CD14-positive monocyte (primary cell): ENCODE measurements around the gene ELFN1. TPM values are rescaled to one million over a fixed set of nuclear protein-coding genes. Genes with fewer than 3 reads are reported as not detected.

Experiments
- DNase-seq, 3 donors: peaks; one replicate each; pipeline ENCODE4 v3.0.0-alpha.2; 2011 to 2022
- H2AFZ ChIP-seq: 2 replicates; pipeline ENCODE4 v1.6.0; 2012; ENCODE audit warnings: mild to moderate bottlenecking, low read depth, low read length, inconsistent platforms; ENCODE audit not compliant: insufficient read depth, poor library complexity, severe bottlenecking
- H3K27ac ChIP-seq, 2 donors: 1 replicate in 1 of 2; 2 replicates in 1 of 2; pipeline ENCODE4 v1.5.1; 2012 to 2013; ENCODE audit warnings: low read length in 2 of 2, control low read depth in 1 of 2, inconsistent platforms in 1 of 2, low read depth in 1 of 2, mild to moderate bottlenecking in 1 of 2
- H3K27me3 ChIP-seq, 2 donors: one replicate each; pipeline versions ENCODE4 v1.6.0 to v1.6.1; 2011 to 2013; ENCODE audit warnings: low read length in 2 of 2; ENCODE audit not compliant: control insufficient read depth in 2 of 2, insufficient read depth in 2 of 2
- H3K36me3 ChIP-seq, 2 donors: replicated peaks in 1 of 2; 1 replicate in 1 of 2; 2 replicates in 1 of 2; pipeline versions ENCODE4 v1.5.1 to v1.6.1; 2012 to 2013; ENCODE audit warnings: low read length in 2 of 2, control low read depth in 1 of 2, inconsistent platforms in 1 of 2, mild to moderate bottlenecking in 1 of 2; ENCODE audit not compliant: insufficient read depth in 2 of 2, control insufficient read depth in 1 of 2
- H3K4me1 ChIP-seq, 2 donors: 1 replicate in 1 of 2; 2 replicates in 1 of 2; pipeline versions ENCODE4 v1.5.1 to v1.6.1; 2012 to 2013; ENCODE audit warnings: low read length in 2 of 2, control low read depth in 1 of 2, inconsistent platforms in 1 of 2, mild to moderate bottlenecking in 1 of 2, moderate library complexity in 1 of 2; ENCODE audit not compliant: insufficient read depth in 2 of 2, control insufficient read depth in 1 of 2
- H3K4me2 ChIP-seq: replicated peaks from 2 replicates; pipeline ENCODE3; 2012; ENCODE audit warnings: low read length, moderate library complexity, mild to moderate bottlenecking; ENCODE audit not compliant: poor library complexity, severe bottlenecking; ENCODE audit errors: extremely low read depth
- H3K4me3 ChIP-seq, 3 experiments: fragments of 200-600 bp in 1 of 3; sonication (generic) in 1 of 3; replicated peaks in 1 of 3; 1 replicate in 2 of 3; 2 replicates in 1 of 3; pipeline ENCODE4 v1.5.1; 2011 to 2013; ENCODE audit warnings: low read length in 3 of 3, mild to moderate bottlenecking in 3 of 3, control low read depth in 2 of 3, low read depth in 2 of 3, inconsistent platforms in 1 of 3, moderate library complexity in 1 of 3
- H3K79me2 ChIP-seq: 2 replicates; pipeline ENCODE4 v1.6.0; 2012; ENCODE audit warnings: mild to moderate bottlenecking, control low read depth, inconsistent platforms, low read length, moderate library complexity; ENCODE audit not compliant: insufficient read depth
- H3K9ac ChIP-seq: 2 replicates; pipeline ENCODE4 v1.6.0; 2017; ENCODE audit warnings: low read length, mild to moderate bottlenecking; ENCODE audit not compliant: insufficient read depth, poor library complexity, severe bottlenecking
- H3K9me3 ChIP-seq, 2 donors: replicated peaks in 1 of 2; 1 replicate in 1 of 2; 2 replicates in 1 of 2; pipeline versions ENCODE4 v1.5.1 to v1.6.1; 2012 to 2013; ENCODE audit warnings: low read length in 2 of 2, control low read depth in 1 of 2; ENCODE audit not compliant: control insufficient read depth in 1 of 2, insufficient read depth in 1 of 2
- H4K20me1 ChIP-seq: 2 replicates; pipeline ENCODE4 v1.6.0; 2012; ENCODE audit warnings: mild to moderate bottlenecking, low read length, control low read depth, moderate library complexity; ENCODE audit not compliant: insufficient read depth
- H3K27ac Mint-ChIP-seq, 7 donors: one replicate each; pipeline ENCODE4 v1.8.0; 2020; ENCODE audit warnings: mild to moderate bottlenecking in 7 of 7, mixed read lengths in 7 of 7, moderate library complexity in 6 of 7, inconsistent platforms in 2 of 7
- H3K27me3 Mint-ChIP-seq, 3 donors: one replicate each; pipeline ENCODE4 v1.8.0; 2021 to 2022; ENCODE audit warnings: low read depth in 3 of 3, mild to moderate bottlenecking in 3 of 3, mixed read lengths in 3 of 3, moderate library complexity in 3 of 3, inconsistent platforms in 1 of 3
- H3K36me3 Mint-ChIP-seq, 2 donors: one replicate each; pipeline ENCODE4 v1.8.0; 2020; ENCODE audit warnings: mixed read lengths in 2 of 2, inconsistent platforms in 1 of 2, mild to moderate bottlenecking in 1 of 2
- H3K4me1 Mint-ChIP-seq: one replicate; pipeline ENCODE4 v1.8.0; 2020; ENCODE audit warnings: mild to moderate bottlenecking, mixed read lengths
- H3K4me3 Mint-ChIP-seq, 2 donors: one replicate each; pipeline ENCODE4 v1.8.0; 2020; ENCODE audit warnings: mild to moderate bottlenecking in 2 of 2, mixed read lengths in 2 of 2, moderate library complexity in 1 of 2
- H3K9me3 Mint-ChIP-seq, 7 donors: one replicate each; pipeline ENCODE4 v1.8.0; 2020 to 2022; ENCODE audit warnings: mixed read lengths in 7 of 7, mild to moderate bottlenecking in 6 of 7, moderate library complexity in 6 of 7, inconsistent platforms in 2 of 7
- CTCF ChIP-seq: fragments of 200-600 bp; IDR thresholded peaks from one replicate; pipeline ENCODE4 v1.8.0; 2022; ENCODE audit warnings: antibody characterized with exemption, mild to moderate bottlenecking
- WGBS: methylation state at CpG from one replicate; pipeline ENCODE4 v1.1.5; 2013; ENCODE audit warnings: missing lambda C conversion rate; ENCODE audit not compliant: insufficient coverage; 5-methylcytosine and 5-hydroxymethylcytosine counted together
- intact Hi-C, 2 donors: fragments of 100-400 bp; cut with micrococcal nuclease; formaldehyde crosslinking; loops; one replicate each; pipeline versions ENCODE4 v1.15.0 to v1.15.1; 2023
- polyA plus RNA-seq, 3 donors: library from polyadenylated mRNA; depleted of rRNA in 1 of 3; unstranded in 2 of 3; stranded (reverse) in 1 of 3; fragments of 300-500 nt in 2 of 3; fragments of >200 nt in 1 of 3; fragmentation: Illumina TruSeq in 2 of 3; gene quantifications; 1 replicate in 2 of 3; 2 replicates in 1 of 3; pipeline ENCODE4 v1.2.3, GENCODE V29; 2012 to 2021

ELFN1 gene
- polyA plus RNA-seq, 3 donors: not detected

GRCh38 chr7:1689311-1689710 lies 19.2 kb downstream of the ELFN1 start:
- peaks cover 2 to 6% (median 5%) of the 10 kb centered on the region in 3 donors for H3K27me3 Mint-ChIP-seq
- no peak overlapping the region for H3K4me3 ChIP-seq
- H3K4me1 Mint-ChIP-seq: no peaks in the 10 kb centered on the region
- H3K4me2 ChIP-seq: no peak overlapping the region
- peaks cover 0 to 1% of the 10 kb centered on the region in 2 donors for H3K9me3 ChIP-seq
- H3K27ac ChIP-seq: no peak overlapping the region
- no peaks in the 10 kb centered on the region for H3K36me3 Mint-ChIP-seq
- H3K27ac Mint-ChIP-seq: no peak overlapping the region
- H3K79me2 ChIP-seq: no peaks in the 10 kb centered on the region
- H4K20me1 ChIP-seq: no peaks in the 10 kb centered on the region
- no peak for DNase-seq
- H3K36me3 ChIP-seq: no peaks in the 10 kb centered on the region
- H3K27me3 ChIP-seq: peaks cover under 1 to 2% of the 10 kb centered on the region in 2 donors
- no peak for TF ChIP-seq CTCF
- no peaks in the 10 kb centered on the region for H3K4me1 ChIP-seq
- intact Hi-C loops: no loop called here
- 92% methylated on average over 3 of the region's 3 CpGs for WGBS
- H3K9me3 Mint-ChIP-seq: peaks cover 5 to 23% (median 9%) of the 10 kb centered on the region in 7 donors
- no peak overlapping the region for H3K4me3 Mint-ChIP-seq
- H2AFZ ChIP-seq: no peak overlapping the region
- no peak overlapping the region for H3K9ac ChIP-seq

DNA sequence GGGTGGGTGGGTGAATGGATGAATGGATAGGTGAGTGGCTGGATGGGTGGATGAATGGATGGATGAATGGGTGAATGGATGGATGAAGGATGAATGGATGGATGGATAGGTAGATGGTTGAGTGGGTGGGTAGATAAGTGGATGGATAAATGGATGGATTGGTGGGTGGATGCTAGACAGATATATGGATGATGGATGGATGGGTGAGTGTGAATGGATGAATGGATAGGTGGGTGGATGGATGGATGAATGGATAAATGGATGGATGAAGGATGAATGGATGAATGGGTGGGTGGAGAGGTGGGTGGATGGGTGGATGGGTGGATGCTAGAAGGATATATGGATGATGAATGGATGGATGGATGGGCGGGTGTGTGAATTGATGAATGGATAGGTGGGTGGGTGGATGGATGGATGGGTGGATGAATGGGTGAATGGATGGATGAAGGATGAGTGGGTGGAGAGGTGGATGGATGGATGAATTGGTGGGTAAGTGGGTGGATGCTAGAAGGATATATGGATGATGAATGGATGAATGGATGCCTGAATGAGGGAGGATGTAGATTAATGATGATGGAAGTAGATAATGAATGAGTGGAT lies 20.4 kb downstream of the ELFN1 start:
- no peaks in the 10 kb centered on the region for H3K79me2 ChIP-seq
- TF ChIP-seq CTCF: no peak
- no peaks in the 10 kb centered on the region for H3K36me3 Mint-ChIP-seq
- H4K20me1 ChIP-seq: no peaks in the 10 kb centered on the region
- H3K4me1 Mint-ChIP-seq: no peaks in the 10 kb centered on the region
- no peak overlapping the region for H2AFZ ChIP-seq
- H3K27me3 ChIP-seq: peaks cover 0 to 2% of the 10 kb centered on the region in 2 donors
- peak overlapping the region in 1 of 2 donors; percentile 6 for H3K4me3 Mint-ChIP-seq
- no peaks in the 10 kb centered on the region for H3K9me3 ChIP-seq
- H3K4me1 ChIP-seq: no peaks in the 10 kb centered on the region
- H3K36me3 ChIP-seq: no peaks in the 10 kb centered on the region
- H3K27ac Mint-ChIP-seq: no peak overlapping the region
- intact Hi-C loops: no loop called here
- WGBS: 100% methylated on average over 1 of the region's 1 CpG
- peaks cover 0 to 5% (median 2%) of the 10 kb centered on the region in 3 donors for H3K27me3 Mint-ChIP-seq
- DNase-seq: no peak
- no peak overlapping the region for H3K27ac ChIP-seq
- no peak overlapping the region for H3K4me2 ChIP-seq
- H3K9me3 Mint-ChIP-seq: peaks cover 0 to 15% (median 3%) of the 10 kb centered on the region in 7 donors
- H3K4me3 ChIP-seq: no peak overlapping the region
- no peak overlapping the region for H3K9ac ChIP-seq
